Cortex of kidney (tissue), 1 donor: Measurements from ENCODE around the gene KLHL21.
"Not testable (repeated sequence)": the region's sequence is repeated elsewhere in the genome, so short reads cannot be mapped to it uniquely, and the experiment has no call there.

ENCODE experiments used
- DNase-seq: peaks from one replicate; lab custom pipeline; 2025; lab: John Stamatoyannopoulos, UW

Gene KLHL21

GRCh38 chr1:6602669-6603237, at the start of gene KLHL21:
Gene KLHL21, minus strand, starts transcription at chr1:6602869. Its CDS starts 52 bp downstream, at chr1:6602817.
- DNase-seq = peak; percentile 36

- no peak for DNase-seq
These were observed 49.2 kb upstream of the KLHL21 start for GRCh38 chr1:6651909-6652308.

GRCh38 chr1:6648556-6648955, 45.9 kb upstream of the KLHL21 start:
- DNase-seq = no peak

DNA sequence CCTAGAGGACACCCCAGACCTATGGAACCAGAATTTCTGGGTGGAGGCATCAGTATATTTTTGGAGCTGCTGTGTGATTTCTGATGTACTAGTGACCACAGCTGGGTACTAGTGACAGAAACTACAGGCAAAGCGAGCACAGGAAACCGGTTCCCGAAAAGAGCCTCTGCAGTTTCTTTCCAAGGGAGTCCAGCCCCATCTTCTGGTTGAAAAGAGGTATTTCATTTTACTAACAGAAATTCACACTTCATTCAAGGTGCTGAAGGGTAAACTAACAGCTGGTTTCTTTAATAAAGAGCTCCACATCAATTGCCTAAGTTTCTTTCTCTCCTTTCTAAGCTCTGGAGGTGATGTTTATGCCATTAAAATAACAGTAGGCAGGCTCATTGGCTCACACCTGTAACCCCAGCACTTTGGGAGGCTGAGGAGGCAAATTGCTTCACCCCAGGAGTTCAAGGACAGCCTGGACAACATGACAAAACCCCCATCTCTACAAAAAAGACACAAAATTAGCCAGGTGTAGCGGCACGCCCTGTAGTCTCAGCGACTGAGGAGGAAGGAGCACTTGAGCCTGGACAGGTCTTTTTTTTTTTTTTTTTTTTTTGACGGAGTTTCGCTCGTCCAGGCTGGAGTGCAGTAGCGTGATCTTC, 44.0 kb upstream of the KLHL21 start:
- DNase-seq = no peak

DNA sequence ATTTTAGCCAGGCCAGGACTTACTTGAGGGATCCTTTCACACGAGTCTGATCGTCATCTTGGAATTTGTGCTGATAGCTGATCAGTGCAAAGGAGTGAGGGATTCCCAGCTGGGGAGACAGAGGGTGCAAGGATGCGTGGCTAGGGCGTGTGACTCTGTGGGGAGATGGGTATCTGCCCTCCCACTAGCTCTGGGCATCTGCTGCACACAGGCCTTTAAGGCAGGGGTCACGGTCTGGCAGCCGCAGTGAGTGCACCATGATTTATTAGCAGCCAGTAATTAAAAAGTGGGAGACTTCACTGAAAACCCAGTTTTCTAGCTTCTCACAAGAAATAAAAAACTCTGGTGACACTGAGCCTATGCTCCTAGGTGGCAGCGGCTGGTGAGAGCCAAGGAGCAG, 42.3 kb upstream of the KLHL21 start:
- DNase-seq = no peak

- not testable (repeated sequence) for DNase-seq
These were observed 38.2 kb upstream of the KLHL21 start for GRCh38 chr1:6640867-6641266.

DNA sequence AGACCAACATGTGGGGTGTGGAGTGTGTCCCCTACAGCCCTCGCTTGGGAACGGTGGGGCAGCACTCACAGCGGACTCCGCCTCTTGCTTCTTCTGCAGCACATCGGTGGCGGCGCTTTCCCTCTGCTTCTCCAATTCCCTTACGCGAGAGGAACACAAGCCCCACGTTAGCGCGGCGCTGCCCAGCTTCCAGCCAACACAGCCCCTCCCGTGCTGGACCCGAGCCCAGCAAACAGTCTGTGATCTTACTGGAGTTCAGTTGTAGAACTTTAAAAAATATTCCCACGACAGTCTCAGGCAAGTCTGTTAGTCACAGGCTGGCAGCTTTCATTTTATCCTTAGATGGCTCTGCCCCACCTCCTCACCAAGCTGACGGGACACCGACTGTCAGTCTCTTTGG, 35.6 kb upstream of the KLHL21 start:
- no peak for DNase-seq

DNA sequence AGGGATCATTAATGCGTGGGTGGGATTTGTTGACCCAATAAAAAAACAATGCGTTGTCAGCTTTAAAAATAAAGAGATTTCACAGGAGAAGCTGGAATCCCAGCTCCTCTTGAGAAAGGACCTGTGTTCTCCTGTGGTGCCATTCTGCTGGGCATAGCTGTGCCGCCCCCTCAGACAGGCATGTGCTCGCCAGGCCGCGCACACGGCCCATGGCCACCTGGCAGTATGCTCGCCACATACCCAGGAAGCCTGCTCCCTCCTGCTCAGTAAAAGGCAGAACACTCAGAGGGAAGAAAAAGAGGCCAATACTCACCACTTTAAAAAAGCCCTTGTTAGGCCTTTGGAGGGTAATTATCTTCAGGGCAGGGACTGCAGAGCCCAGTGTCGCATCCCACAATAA, 35.1 kb upstream of the KLHL21 start:
- no peak for DNase-seq

DNA sequence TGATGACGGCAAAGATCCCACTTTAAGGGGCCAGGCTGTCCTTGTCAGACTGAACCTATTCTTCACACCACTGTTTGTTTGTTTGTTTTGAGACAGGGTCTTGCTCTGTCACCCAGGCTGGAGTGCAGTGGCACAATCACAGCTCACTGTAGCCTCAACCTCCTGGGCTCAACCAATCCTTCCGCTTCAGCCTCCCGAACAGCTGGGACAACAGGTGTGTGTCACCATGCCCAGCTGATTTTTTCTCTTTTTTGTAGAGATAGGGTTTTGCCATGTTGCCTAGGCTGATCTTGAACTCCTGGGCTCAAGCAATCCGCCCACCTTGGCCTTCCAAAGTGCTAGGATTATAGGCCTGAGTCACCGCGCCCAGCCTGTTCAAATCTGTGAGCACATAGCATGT, 34.1 kb upstream of the KLHL21 start:
- not testable (repeated sequence) for DNase-seq

- no peak for DNase-seq
These were observed 33.5 kb upstream of the KLHL21 start for GRCh38 chr1:6635910-6636760.

DNA sequence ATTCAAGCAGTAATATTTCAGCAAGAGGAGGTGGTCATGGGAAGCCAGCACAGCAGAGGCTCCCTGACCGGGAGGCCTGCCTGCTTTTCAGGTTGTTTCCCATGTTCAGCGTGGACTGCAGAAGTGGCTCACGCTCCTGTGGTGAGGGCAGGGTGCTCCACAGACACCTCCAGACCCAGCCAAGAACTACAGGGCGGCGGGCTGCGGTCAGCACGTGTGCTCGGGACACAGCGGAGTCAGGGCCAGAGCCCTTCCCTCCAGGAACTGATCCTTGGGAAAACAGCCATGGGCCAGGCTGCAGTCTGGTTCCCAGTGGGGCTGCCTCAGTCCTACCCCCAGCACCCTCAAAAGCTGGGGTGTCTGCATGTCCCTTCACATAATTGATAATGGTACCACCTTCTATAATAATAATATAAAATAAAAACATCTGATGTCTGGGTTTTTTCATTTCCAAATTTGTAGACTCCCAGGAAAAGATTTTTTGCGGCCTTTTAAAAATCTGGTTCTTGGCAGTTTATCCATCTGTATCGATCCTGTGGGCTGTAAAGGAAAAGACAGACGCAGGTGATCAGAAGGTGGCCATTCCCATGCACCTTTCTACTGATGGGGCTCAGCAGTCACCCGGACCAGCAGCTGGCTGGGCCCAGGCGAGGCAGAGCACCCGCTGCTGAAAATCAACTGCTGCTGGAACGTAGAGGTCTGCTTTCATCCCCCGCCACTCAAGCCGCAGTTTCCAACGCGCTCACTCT, 32.7 kb upstream of the KLHL21 start:
- DNase-seq = no peak

DNA sequence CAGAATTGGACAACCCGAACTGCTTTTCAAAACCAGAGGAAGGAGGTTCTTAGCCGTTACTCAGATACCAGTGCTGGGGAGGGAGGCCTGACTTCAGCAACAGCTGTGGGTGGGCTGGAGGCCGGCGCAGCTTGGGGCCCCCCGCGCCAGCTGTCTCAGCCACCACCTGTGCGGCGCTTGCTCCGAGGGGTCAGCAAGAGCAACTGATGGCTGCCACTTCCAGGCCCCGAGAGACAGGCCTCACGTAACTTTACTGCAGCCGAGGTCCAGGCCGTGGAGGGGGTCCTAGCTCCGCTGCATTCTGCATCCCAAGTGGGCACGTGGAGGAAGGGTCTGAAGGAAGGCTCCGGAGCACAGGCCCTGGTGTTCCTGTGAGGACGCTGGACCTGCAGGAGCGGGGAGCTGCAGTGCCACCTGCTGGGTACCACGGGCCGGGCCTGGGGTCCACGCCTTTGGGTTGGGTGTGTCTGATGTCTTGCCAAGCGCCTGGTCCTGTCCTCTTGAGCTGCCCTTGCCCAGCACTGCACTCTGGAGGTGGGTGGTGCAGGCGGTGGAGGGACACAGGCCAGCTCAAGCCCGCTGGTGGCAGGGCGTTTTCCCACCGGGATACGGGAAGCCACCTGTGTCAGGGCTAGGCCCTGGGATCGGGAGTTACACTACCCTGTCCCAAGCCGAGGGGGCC, 31.8 kb upstream of the KLHL21 start:
- no peak for DNase-seq

DNA sequence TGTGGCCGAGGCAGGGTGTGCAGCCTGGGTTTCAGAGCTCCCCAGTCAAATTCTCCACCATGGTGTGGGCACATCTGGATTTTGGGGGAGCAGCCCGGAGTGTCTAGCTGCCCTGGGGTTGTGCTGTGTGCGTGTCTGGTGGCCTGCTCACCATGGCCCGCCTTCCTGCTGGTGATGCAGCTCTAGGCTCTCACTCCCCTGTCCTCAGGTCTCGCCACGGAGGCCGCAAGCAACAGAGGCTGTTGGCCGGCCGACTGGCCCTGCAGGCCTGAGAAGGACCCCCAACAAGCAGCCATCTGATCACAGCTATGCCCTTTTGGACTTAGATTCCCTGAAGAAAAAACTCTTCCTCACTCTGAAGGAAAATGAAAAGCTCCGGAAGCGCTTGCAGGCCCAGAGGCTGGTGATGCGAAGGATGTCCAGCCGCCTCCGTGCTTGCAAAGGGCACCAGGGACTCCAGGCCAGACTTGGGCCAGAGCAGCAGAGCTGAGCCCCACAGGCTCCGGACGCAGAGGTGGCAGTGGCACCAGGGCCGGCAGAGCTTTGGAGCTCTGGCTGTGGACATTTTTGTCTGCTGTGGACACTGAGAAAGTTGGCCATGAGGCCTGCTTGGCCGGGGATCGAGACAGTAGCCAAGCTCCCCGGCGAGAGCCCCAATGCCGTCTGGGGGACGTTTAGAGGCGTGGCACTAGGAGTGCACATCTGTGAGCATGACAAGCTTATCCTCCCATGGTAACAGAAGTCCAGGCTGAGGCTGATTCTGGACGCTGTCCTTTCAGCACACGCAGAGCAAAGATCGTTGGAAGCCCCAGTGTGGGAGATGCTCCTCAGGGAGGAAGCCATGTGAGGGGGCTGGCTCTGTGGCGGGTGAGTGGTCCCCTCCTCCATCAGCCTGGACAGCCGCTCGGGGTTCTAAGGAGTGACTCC, 30.2 kb upstream of the KLHL21 start:
- DNase-seq = no peak

DNA sequence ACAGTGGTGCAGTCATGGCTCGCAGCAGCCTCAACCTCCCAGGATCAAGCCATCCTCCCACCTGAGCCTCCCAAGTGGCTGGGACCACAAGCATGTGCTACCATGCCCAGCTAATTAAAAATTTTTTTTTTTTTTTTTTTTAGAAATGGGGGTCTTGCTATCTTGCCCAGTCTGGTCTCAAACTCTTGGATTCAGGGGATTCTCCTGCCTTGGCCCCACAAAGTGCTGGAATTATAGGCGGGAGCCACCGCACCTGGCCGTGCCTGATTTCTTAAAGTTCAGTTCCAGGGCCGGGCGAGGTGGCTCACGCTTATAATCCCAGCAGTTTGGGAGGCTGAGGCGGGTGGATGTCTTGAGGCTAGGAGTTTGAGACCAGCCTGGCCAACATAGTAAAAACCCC, 28.4 kb upstream of the KLHL21 start:
- no peak for DNase-seq

DNA sequence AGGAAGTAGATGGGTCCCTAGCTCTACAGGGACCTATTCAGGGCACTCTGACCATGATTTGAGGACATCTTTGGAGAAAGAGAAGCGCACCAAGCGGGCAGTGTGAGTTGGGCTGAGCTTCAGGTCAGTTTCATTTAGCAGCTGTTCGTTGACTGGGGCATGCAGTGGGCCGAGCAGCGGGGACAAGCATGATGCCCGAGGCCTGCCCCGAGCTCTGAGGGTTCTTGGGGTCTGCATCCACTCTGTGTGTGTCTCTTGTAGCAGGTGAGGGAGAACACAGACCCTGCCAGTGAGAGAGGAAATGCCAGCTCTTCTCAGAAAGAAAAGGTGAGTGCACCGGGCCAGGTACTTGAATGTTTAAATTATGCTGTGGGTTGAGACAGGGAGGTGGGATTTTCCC, 27.4 kb upstream of the KLHL21 start:
- DNase-seq = no peak

DNA sequence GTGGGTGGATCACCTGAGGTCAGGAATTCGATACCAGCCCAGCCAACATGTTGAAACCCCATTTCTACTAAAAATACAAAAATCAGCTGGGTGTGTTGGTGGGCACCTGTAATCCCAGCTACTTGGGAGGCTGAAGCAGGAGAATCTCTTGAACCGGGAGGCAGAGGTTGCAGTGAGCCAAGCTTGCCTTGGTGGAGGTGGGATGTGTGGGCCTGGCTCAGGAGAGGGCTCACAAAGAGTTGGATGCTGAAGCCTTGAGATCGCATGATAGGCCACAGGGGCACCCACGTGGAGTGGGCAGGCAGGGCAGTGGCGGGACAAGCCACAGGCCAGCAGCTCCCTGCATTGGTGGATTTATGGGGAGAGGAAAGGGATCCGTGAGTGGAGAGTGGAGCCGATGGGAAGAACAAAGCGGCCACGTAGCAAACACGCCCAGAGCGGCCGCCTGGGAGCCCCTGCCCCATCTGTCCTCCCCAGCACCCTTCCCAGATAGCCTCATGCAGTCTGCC, 26.4 kb upstream of the KLHL21 start:
- no peak for DNase-seq

DNA sequence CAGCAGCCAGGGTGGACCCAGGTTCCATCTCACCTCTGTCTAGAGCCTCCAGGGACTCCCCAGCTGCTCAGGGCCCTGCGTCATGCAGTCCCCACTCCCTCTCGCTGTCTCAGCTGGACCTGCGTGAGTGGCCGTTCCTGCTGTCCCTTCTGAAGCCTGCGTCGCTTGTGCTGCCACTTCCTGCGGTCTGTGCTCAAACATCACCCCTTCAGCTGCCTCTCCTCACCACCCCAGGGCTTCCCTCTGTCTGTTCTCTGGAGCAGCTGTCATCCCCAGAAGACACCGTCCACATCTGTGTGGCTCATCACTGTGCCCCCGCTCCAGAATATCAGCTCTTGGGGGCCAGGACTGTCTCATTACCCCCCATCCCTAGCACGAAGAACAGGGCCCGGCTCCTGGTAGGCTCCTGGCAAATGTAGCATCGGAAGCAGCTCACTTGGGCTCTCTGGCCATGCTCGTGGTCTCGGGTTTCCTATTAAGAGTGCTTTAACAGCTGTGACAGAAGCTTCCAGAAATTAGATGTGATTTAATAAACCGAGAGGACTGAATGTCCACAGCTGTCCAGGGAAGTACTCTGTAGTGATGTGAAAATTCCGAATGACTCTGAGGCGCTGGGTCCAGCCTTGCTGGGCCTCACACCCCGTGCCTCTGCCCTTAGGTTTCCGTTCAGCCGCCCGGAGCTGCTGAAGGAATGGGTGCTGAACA, 25.3 kb upstream of the KLHL21 start:
- no peak for DNase-seq

GRCh38 chr1:6627031-6627430, 24.4 kb upstream of the KLHL21 start:
- no peak for DNase-seq

DNA sequence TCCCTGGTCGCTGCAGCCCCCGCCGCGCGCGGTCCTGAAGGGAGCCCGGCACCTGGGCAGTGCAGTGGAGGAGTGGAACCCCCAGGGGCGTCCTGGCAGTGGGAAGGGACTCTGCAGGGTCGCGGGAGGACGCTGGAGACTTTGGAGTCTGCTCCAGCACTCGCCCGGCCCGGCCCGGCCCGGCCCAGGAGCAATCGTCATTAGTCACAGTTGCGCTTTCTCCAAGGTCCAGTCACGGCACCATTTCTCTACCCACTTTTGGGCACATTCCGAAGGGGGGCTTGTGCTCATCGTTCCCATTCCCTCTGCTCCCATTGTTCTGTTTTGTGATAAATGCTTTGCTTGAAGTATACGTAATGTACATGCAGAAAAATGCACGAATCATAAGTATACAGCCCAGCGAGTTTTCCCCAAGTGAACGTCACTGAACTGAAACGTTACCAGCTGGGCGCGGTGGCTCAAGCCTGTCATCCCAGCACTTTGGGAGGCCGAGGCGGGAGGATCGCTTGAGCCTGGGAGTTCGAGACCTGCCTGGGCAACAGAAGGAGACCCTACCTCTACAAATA, 23.0 kb upstream of the KLHL21 start:
- DNase-seq = no peak
